GM12875 (cell line): Measurements from ENCODE around the gene ETV5.

Experiments
- H3K4me3 ChIP-seq: one replicate; pipeline ENCODE4 v1.5.1; 2011; ENCODE audit warnings: low read depth, low read length, control low read depth
- TF ChIP-seq, protein P1 (sequence below): IDR thresholded peaks from 2 replicates; pipeline ENCODE4 v1.5.1; 2011; ENCODE audit warnings: low read depth, mild to moderate bottlenecking, control low read depth, inconsistent platforms, low read length, moderate library complexity, borderline replicate concordance; ENCODE audit not compliant: insufficient read depth

The ETV5 gene

DNA sequence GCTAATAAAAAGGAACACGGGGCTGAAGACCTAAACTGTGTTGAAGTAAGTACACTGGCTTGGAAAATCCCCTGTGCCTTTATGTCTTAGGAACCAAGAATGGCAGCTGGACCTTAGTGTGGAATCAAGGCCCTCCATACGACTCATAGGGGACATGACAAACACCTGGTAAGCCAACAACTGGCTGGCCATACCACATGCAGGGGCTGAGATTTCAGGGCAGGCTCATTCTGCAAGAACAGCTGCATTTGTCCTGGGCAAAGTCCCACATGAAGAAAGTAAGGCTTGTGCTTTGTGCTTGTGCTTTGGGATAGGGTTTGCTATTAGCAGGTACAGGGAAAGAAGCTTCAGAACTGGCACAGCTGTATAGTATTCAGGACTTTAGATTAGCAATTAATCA, 18.0 kb downstream of the ETV5 start:
- TF ChIP-seq, protein P1, sequence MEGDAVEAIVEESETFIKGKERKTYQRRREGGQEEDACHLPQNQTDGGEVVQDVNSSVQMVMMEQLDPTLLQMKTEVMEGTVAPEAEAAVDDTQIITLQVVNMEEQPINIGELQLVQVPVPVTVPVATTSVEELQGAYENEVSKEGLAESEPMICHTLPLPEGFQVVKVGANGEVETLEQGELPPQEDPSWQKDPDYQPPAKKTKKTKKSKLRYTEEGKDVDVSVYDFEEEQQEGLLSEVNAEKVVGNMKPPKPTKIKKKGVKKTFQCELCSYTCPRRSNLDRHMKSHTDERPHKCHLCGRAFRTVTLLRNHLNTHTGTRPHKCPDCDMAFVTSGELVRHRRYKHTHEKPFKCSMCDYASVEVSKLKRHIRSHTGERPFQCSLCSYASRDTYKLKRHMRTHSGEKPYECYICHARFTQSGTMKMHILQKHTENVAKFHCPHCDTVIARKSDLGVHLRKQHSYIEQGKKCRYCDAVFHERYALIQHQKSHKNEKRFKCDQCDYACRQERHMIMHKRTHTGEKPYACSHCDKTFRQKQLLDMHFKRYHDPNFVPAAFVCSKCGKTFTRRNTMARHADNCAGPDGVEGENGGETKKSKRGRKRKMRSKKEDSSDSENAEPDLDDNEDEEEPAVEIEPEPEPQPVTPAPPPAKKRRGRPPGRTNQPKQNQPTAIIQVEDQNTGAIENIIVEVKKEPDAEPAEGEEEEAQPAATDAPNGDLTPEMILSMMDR: no peak

DNA sequence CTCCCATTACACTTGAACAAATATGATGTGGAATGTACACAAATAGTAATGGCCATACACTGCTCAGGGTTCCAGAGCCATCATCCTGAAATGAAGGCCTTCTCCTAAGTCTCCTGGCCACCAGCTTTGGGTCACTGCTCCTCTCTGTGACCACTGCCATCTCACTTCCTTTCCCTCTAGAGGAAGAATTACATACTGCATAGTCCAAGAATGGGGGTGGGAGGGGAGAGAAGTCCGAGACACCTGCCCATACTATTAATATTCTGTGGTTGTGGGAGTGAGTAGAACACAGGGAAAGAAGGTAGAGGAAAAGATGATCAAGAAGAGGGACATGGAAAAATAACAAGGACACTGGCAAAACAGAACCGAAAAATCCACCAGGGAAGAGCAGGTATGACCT, 20.6 kb downstream of the ETV5 start:
- TF ChIP-seq, protein P1: no peak
- no peak overlapping the region for H3K4me3 ChIP-seq

More for the DNA sequence above, 18.0 kb downstream of the ETV5 start:
- H3K4me3 ChIP-seq: no peak overlapping the region

GRCh38 chr3:186084264-186084663, 24.6 kb downstream of the ETV5 start:
- no peak overlapping the region for H3K4me3 ChIP-seq
- TF ChIP-seq, protein P1: no peak

GRCh38 chr3:186083746-186084145, 25.1 kb downstream of the ETV5 start:
- TF ChIP-seq, protein P1: no peak

DNA sequence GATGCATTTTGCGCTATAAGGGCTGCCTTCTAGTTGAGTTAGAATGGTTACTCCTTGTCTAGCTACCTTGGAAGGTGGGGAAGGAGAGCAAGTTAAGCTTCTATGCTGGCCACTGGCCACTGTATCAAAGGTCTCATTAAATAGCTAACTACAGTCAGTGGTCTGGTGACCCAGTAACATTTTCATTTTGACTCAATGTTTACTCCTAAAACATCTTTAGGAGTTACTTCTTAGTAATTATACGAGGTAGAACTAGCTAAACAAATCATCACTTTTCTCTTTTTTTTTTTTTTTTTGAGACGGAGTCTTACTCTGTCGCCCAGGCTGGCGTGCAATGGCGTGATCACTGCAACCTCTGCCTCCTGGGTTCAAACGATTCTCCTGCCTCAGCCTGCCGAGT, 26.7 kb downstream of the ETV5 start:
- no peak overlapping the region for H3K4me3 ChIP-seq
- TF ChIP-seq, protein P1: no peak

More at GRCh38 chr3:186083746-186084145, 25.1 kb downstream of the ETV5 start:
- no peak overlapping the region for H3K4me3 ChIP-seq

DNA sequence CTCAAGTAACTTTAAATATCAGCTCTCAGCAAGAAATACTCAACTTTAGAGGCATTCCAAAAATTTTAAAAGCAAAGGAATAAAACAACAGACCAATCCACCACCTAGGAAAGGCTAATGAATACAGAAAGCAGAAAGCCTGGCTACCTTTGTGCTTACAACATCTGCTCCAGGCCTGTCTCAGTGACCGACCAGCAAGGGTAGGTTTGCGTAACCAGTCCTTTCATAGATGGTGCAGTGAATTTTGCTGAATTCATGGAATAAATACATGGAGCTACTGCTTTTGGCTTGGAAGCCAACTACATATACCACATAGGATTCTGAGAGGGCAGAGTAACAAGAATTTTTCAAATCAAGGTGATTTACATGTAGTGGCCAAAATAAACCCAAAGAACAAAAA, 27.2 kb downstream of the ETV5 start:
- TF ChIP-seq, protein P1: no peak
- no peak overlapping the region for H3K4me3 ChIP-seq

DNA sequence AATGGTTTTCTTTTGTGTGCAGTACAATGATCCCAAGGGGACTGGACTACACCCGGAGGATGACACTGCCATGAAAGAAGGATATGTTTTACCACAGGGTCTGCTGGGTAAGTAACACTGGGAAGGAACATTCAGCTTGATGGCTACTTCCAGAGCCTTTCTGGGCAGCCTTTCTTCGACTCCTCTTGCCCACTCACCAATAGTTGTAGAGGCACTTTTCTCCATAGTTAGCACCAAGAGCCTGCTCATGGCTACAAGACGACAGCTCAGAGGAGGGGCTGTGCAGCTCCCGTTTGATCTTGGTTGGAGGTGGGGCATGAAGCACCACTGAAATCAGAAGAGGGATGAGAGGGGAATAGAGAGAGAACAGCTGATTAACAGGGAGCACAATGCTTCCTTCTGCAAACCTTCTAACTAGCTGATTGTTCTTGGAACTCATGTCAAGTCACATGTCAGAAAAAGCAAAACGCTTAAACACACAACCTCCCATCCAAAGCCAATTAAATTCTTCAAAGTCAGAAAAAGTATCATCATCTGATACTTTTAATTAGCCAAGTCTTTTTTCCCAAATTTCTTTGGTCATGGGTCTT, 27.9 kb downstream of the ETV5 start:
- TF ChIP-seq, protein P1: no peak
- no peak overlapping the region for H3K4me3 ChIP-seq
